BE2C (cell line): ENCODE data around the gene ADAM19.

ENCODE experiments used
- DNase-seq: peaks from one replicate; pipeline ENCODE4 v3.0.0-alpha.2; 2020
- H3K27me3 ChIP-seq: fragments of 250-450 bp; sonication (Bioruptor Pico); 2 replicates; pipeline ENCODE4 v1.5.1; 2020; ENCODE audit warnings: mild to moderate bottlenecking
- H3K36me3 ChIP-seq: fragments of 250-450 bp; sonication (Bioruptor Pico); 2 replicates; pipeline ENCODE4 v1.5.1; 2020; ENCODE audit warnings: mild to moderate bottlenecking
- H3K4me1 ChIP-seq: fragments of 250-450 bp; sonication (Bioruptor Pico); 2 replicates; pipeline ENCODE4 v1.5.1; 2020
- H3K4me3 ChIP-seq: 2 replicates; pipeline ENCODE4 v1.5.1; 2011; ENCODE audit warnings: low read depth, low read length
- H3K9me3 ChIP-seq: fragments of 250-450 bp; sonication (Bioruptor Pico); 2 replicates; pipeline ENCODE4 v1.5.1; 2020
- CTCF ChIP-seq: IDR thresholded peaks from 2 replicates; pipeline ENCODE4 v1.5.1; 2012; ENCODE audit warnings: mild to moderate bottlenecking, low read depth, low read length

The ADAM19 gene

GRCh38 chr5:157457391-157457790 lies 118.2 kb downstream of the ADAM19 start:
- no peak for TF ChIP-seq CTCF
- Histone ChIP-seq H3K36me3 (no peaks in the 10 kb centered on the region), H3K27me3 (peaks cover 27% of the 10 kb centered on the region), H3K9me3 (no peaks in the 10 kb centered on the region), H3K4me3 (no peak overlapping the region), H3K4me1 (no peaks in the 10 kb centered on the region)
- DNase-seq: no peak

GRCh38 chr5:157456301-157456700 lies 119.3 kb downstream of the ADAM19 start:
- no peak for TF ChIP-seq CTCF
- Histone ChIP-seq H3K27me3 (peaks cover 25% of the 10 kb centered on the region), H3K4me3 (no peak overlapping the region), H3K4me1 (no peaks in the 10 kb centered on the region), H3K9me3 (no peaks in the 10 kb centered on the region), H3K36me3 (no peaks in the 10 kb centered on the region)
- DNase-seq: no peak

GRCh38 chr5:157455057-157455456 lies 120.5 kb downstream of the ADAM19 start:
- no peak for TF ChIP-seq CTCF
- no peak for DNase-seq
- H3K9me3 ChIP-seq: no peaks in the 10 kb centered on the region

GRCh38 chr5:157454273-157454672 lies 121.3 kb downstream of the ADAM19 start:
- Histone ChIP-seq H3K36me3 (no peaks in the 10 kb centered on the region), H3K4me3 (no peak overlapping the region), H3K9me3 (no peaks in the 10 kb centered on the region), H3K4me1 (no peaks in the 10 kb centered on the region), H3K27me3 (peaks cover 4% of the 10 kb centered on the region; the same call in 1 of the 2 replicates)
- TF ChIP-seq CTCF: no peak
- no peak for DNase-seq

More at GRCh38 chr5:157455057-157455456, 120.5 kb downstream of the ADAM19 start:
- Histone ChIP-seq H3K4me3 (no peak overlapping the region), H3K27me3 (peaks cover 12% of the 10 kb centered on the region), H3K4me1 (no peaks in the 10 kb centered on the region), H3K36me3 (no peaks in the 10 kb centered on the region)

- Histone ChIP-seq H3K4me1 (no peaks in the 10 kb centered on the region), H3K9me3 (no peaks in the 10 kb centered on the region), H3K4me3 (no peak overlapping the region), H3K36me3 (no peaks in the 10 kb centered on the region), H3K27me3 (no peaks in the 10 kb centered on the region)
- no peak for TF ChIP-seq CTCF
- DNase-seq: no peak
Measured at GRCh38 chr5:157451806-157452205, 123.8 kb downstream of the ADAM19 start.

- H3K27me3 ChIP-seq: no peaks in the 10 kb centered on the region
- H3K4me3 ChIP-seq: no peak overlapping the region
- no peaks in the 10 kb centered on the region for H3K36me3 ChIP-seq
- H3K4me1 ChIP-seq: no peaks in the 10 kb centered on the region
- no peak for TF ChIP-seq CTCF
- DNase-seq: no peak
- no peaks in the 10 kb centered on the region for H3K9me3 ChIP-seq
Measured at GRCh38 chr5:157450024-157450423, 125.6 kb downstream of the ADAM19 start.
